Measurements from ENCODE around the gene CLPTM1.

Gene CLPTM1

GRCh38 chr19:44986389-44986788, 31.2 kb downstream of the CLPTM1 start:
- Histone ChIP-seq H3K4ac (ENCODE audit: low read depth in 1 of 2, low read length in 2 of 2) (no peak overlapping the region), H3K27ac (ENCODE audit: low read length, poor library complexity, severe bottlenecking) (no peak overlapping the region), H2AK5ac (ENCODE audit: low read length, severe bottlenecking) (no peak overlapping the region), H3K18ac (ENCODE audit: low read depth in 1 of 2, low read length in 2 of 2) (no peak overlapping the region), H2AFZ (ENCODE audit: low read depth, low read length) (no peak overlapping the region), H3K9me3 (ENCODE audit: control insufficient read depth, low read length) (no peaks in the 10 kb centered on the region), H3K14ac (ENCODE audit: low read length in 2 of 2) (no peak overlapping the region), H3K27me3 (ENCODE audit: control insufficient read depth in 1 of 2, insufficient read depth in 1 of 2, low read length in 2 of 2) (no peaks in the 10 kb centered on the region), H2BK120ac (ENCODE audit: low read depth, low read length) (no peak overlapping the region), H3K9ac (ENCODE audit: low read length) (no peak overlapping the region), H3K36me3 (ENCODE audit: control insufficient read depth in 1 of 2, insufficient read depth in 2 of 2, low read depth in 1 of 2, low read length in 2 of 2) (peaks cover 83 to 91% of the 10 kb centered on the region in 2 experiments), H2BK5ac (ENCODE audit: low read depth, low read length, poor library complexity, severe bottlenecking) (no peak overlapping the region), H3K23ac (ENCODE audit: low read length in 2 of 2) (no peak overlapping the region), H3K4me3 (ENCODE audit: insufficient read depth in 1 of 2, low read depth in 1 of 2, low read length in 2 of 2) (no peak overlapping the region), H2BK12ac (ENCODE audit: low read length in 2 of 2) (no peak overlapping the region), H4K91ac (ENCODE audit: low read length) (no peak overlapping the region), H3K79me1 (replicated peaks; ENCODE audit: low read length, poor library complexity, severe bottlenecking) (peaks cover 13% of the 10 kb centered on the region), H3K4me2 (ENCODE audit: low read length, poor library complexity, severe bottlenecking) (no peak overlapping the region), H4K8ac (ENCODE audit: low read length) (no peak overlapping the region), H2BK15ac (ENCODE audit: low read depth, poor library complexity, severe bottlenecking) (no peak overlapping the region), H3K4me1 (ENCODE audit: control insufficient read depth, insufficient read depth, low read depth, low read length) (no peaks in the 10 kb centered on the region)
- WGBS, result 97% methylated on average over 7 of the region's 7 CpGs
- no peak for DNase-seq

- Histone ChIP-seq H3K4me2 (ENCODE audit: low read length, poor library complexity, severe bottlenecking) (no peak overlapping the region), H3K4me1 (ENCODE audit: control insufficient read depth, insufficient read depth, low read depth, low read length) (no peaks in the 10 kb centered on the region), H3K4me3 (ENCODE audit: insufficient read depth in 1 of 2, low read depth in 1 of 2, low read length in 2 of 2) (no peak overlapping the region), H2BK12ac (ENCODE audit: low read length in 2 of 2) (no peak overlapping the region), H2BK120ac (ENCODE audit: low read depth, low read length) (no peak overlapping the region), H3K18ac (ENCODE audit: low read depth in 1 of 2, low read length in 2 of 2) (no peak overlapping the region), H3K36me3 (ENCODE audit: control insufficient read depth in 1 of 2, insufficient read depth in 2 of 2, low read depth in 1 of 2, low read length in 2 of 2) (peaks cover 85 to 96% of the 10 kb centered on the region in 2 experiments), H4K91ac (ENCODE audit: low read length) (no peak overlapping the region), H2AFZ (ENCODE audit: low read depth, low read length) (no peak overlapping the region), H3K27ac (ENCODE audit: low read length, poor library complexity, severe bottlenecking) (no peak overlapping the region), H3K9ac (ENCODE audit: low read length) (no peak overlapping the region), H2BK15ac (ENCODE audit: low read depth, poor library complexity, severe bottlenecking) (no peak overlapping the region), H4K8ac (ENCODE audit: low read length) (no peak overlapping the region), H3K9me3 (ENCODE audit: control insufficient read depth, low read length) (no peaks in the 10 kb centered on the region), H3K23ac (ENCODE audit: low read length in 2 of 2) (no peak overlapping the region), H3K27me3 (ENCODE audit: control insufficient read depth in 1 of 2, insufficient read depth in 1 of 2, low read length in 2 of 2) (no peaks in the 10 kb centered on the region), H3K14ac (ENCODE audit: low read length in 2 of 2) (no peak overlapping the region), H2AK5ac (ENCODE audit: low read length, severe bottlenecking) (no peak overlapping the region), H2BK5ac (ENCODE audit: low read depth, low read length, poor library complexity, severe bottlenecking) (no peak overlapping the region), H3K4ac (ENCODE audit: low read depth in 1 of 2, low read length in 2 of 2) (no peak overlapping the region), H3K79me1 (replicated peaks; ENCODE audit: low read length, poor library complexity, severe bottlenecking) (peaks cover 13% of the 10 kb centered on the region)
- DNase-seq, result no peak
- WGBS, result 95% methylated on average over 20 of the region's 20 CpGs
These were observed 32.0 kb downstream of the CLPTM1 start for GRCh38 chr19:44987148-44987675.

DNA sequence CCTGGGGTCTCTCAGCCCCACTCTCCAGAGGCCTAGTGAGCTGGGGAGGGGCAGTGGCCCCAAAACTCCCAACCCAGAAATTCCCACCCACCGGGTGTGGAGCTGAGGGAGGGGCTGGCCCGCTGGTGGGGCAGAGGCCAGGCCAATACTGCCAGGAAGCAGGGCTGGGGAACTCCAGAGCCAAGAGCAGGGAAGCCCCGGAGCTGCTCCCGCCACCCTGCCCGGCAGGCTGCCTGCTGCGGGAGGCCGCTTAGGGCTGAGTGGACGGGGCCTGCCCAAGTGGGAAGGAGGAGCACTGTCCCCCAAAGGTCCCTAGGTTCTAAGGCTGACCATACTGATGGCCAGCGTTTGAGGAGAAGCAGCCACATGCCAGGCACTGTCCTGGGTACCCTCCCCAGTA, 33.1 kb downstream of the CLPTM1 start:
- WGBS, result 98% methylated on average over 8 of the region's 9 CpGs
- Histone ChIP-seq H3K27ac (ENCODE audit: low read length, poor library complexity, severe bottlenecking) (no peak overlapping the region), H3K9ac (ENCODE audit: low read length) (no peak overlapping the region), H3K4me3 (ENCODE audit: insufficient read depth in 1 of 2, low read depth in 1 of 2, low read length in 2 of 2) (no peak overlapping the region), H3K4me2 (ENCODE audit: low read length, poor library complexity, severe bottlenecking) (no peak overlapping the region), H3K79me1 (replicated peaks; ENCODE audit: low read length, poor library complexity, severe bottlenecking) (peaks cover 10% of the 10 kb centered on the region), H4K91ac (ENCODE audit: low read length) (no peak overlapping the region), H3K4ac (ENCODE audit: low read depth in 1 of 2, low read length in 2 of 2) (no peak overlapping the region), H2BK15ac (ENCODE audit: low read depth, poor library complexity, severe bottlenecking) (no peak overlapping the region), H3K4me1 (ENCODE audit: control insufficient read depth, insufficient read depth, low read depth, low read length) (no peaks in the 10 kb centered on the region), H3K36me3 (ENCODE audit: control insufficient read depth in 1 of 2, insufficient read depth in 2 of 2, low read depth in 1 of 2, low read length in 2 of 2) (peaks cover 83 to 96% of the 10 kb centered on the region in 2 experiments), H2AK5ac (ENCODE audit: low read length, severe bottlenecking) (no peak overlapping the region), H4K8ac (ENCODE audit: low read length) (no peak overlapping the region), H2BK120ac (ENCODE audit: low read depth, low read length) (no peak overlapping the region), H3K23ac (ENCODE audit: low read length in 2 of 2) (no peak overlapping the region), H2AFZ (ENCODE audit: low read depth, low read length) (no peak overlapping the region), H3K18ac (ENCODE audit: low read depth in 1 of 2, low read length in 2 of 2) (no peak overlapping the region), H3K9me3 (ENCODE audit: control insufficient read depth, low read length) (no peaks in the 10 kb centered on the region), H2BK5ac (ENCODE audit: low read depth, low read length, poor library complexity, severe bottlenecking) (no peak overlapping the region), H3K27me3 (ENCODE audit: control insufficient read depth in 1 of 2, insufficient read depth in 1 of 2, low read length in 2 of 2) (no peaks in the 10 kb centered on the region), H3K14ac (ENCODE audit: low read length in 2 of 2) (no peak overlapping the region), H2BK12ac (ENCODE audit: low read length in 2 of 2) (no peak overlapping the region)
- no peak for DNase-seq

- 90% methylated on average over 14 of the region's 15 CpGs for WGBS
- Histone ChIP-seq H4K91ac (ENCODE audit: low read length) (no peak overlapping the region), H3K14ac (ENCODE audit: low read length in 2 of 2) (no peak overlapping the region)
These were observed 33.8 kb downstream of the CLPTM1 start for GRCh38 chr19:44988896-44989556.

More at GRCh38 chr19:44988896-44989556, 33.8 kb downstream of the CLPTM1 start:
- no peak overlapping the region for H3K4me2 ChIP-seq (ENCODE audit: low read length, poor library complexity, severe bottlenecking)
- no peak overlapping the region for H2BK120ac ChIP-seq (ENCODE audit: low read depth, low read length)
- H3K4ac ChIP-seq (ENCODE audit: low read depth in 1 of 2, low read length in 2 of 2), result no peak overlapping the region
- H4K8ac ChIP-seq (ENCODE audit: low read length), result no peak overlapping the region
- peak; percentile 73 for DNase-seq
- H2BK15ac ChIP-seq (ENCODE audit: low read depth, poor library complexity, severe bottlenecking), result no peak overlapping the region
- no peak overlapping the region for H2AK5ac ChIP-seq (ENCODE audit: low read length, severe bottlenecking)
- no peak overlapping the region for H2AFZ ChIP-seq (ENCODE audit: low read depth, low read length)
- H3K9ac ChIP-seq (ENCODE audit: low read length), result no peak overlapping the region
- H2BK12ac ChIP-seq (ENCODE audit: low read length in 2 of 2), result no peak overlapping the region
- no peak overlapping the region for H3K4me3 ChIP-seq (ENCODE audit: insufficient read depth in 1 of 2, low read depth in 1 of 2, low read length in 2 of 2)
- no peak overlapping the region for H3K23ac ChIP-seq (ENCODE audit: low read length in 2 of 2)
- no peak overlapping the region for H3K18ac ChIP-seq (ENCODE audit: low read depth in 1 of 2, low read length in 2 of 2)
- H3K9me3 ChIP-seq (ENCODE audit: control insufficient read depth, low read length), result no peaks in the 10 kb centered on the region
- no peak overlapping the region for H3K27ac ChIP-seq (ENCODE audit: low read length, poor library complexity, severe bottlenecking)
- H3K27me3 ChIP-seq (ENCODE audit: control insufficient read depth in 1 of 2, insufficient read depth in 1 of 2, low read length in 2 of 2), result no peaks in the 10 kb centered on the region
- H3K79me1 ChIP-seq (replicated peaks; ENCODE audit: low read length, poor library complexity, severe bottlenecking), result peaks cover 10% of the 10 kb centered on the region
- no peaks in the 10 kb centered on the region for H3K4me1 ChIP-seq (ENCODE audit: control insufficient read depth, insufficient read depth, low read depth, low read length)
- peaks cover 87 to 100% of the 10 kb centered on the region in 2 experiments for H3K36me3 ChIP-seq (ENCODE audit: control insufficient read depth in 1 of 2, insufficient read depth in 2 of 2, low read depth in 1 of 2, low read length in 2 of 2)
- H2BK5ac ChIP-seq (ENCODE audit: low read depth, low read length, poor library complexity, severe bottlenecking), result no peak overlapping the region

Measured in mesenchymal stem cell (in vitro differentiated cells and primary cell).